Stimulated activated CD4-positive, alpha-beta T cell treated with anti-CD3 and anti-CD28 coated beads, Interleukin-2, amount 100 ng/mL, for 48 hours (primary cell): Measurements from ENCODE around the gene SMIM44.
A peak's percentile ranks its signal among the peaks of the same experiment; 100 is the strongest.
"Not testable (repeated sequence)": the region's sequence is repeated elsewhere in the genome, so short reads cannot be mapped to it uniquely, and the experiment has no call there.

Experiments
- DNase-seq, 2 donors: peaks; one replicate each; pipeline ENCODE4 v3.0.0-alpha.2; 2020

The SMIM44 gene

DNA sequence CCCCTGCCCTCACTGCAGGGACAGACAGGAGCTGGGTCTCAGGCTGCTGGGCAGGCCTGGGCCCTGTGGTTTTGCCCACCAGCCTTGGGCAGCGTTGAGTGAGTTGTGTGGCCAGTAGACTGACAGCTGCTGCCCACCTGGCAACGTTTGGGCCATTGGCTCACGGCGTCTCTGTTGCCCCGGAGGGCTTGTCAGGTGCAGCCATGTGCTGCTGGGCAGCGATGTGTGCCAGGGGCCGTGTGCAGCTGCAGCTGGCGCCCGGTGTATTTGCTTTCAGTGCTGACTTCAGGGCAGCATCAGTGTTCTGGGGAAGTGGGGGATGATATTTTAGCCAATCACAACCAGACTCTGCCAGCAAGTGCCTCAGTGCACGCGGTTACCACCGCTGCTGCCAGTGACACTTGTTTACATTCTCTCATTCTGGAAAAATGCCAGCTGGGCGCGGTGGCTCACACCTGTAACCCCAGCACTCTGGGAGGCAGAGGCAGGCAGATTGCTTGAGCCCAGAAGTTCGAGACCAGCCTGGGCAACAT is 33.5 kb upstream of the SMIM44 start:
- DNase-seq, result no peak

DNA sequence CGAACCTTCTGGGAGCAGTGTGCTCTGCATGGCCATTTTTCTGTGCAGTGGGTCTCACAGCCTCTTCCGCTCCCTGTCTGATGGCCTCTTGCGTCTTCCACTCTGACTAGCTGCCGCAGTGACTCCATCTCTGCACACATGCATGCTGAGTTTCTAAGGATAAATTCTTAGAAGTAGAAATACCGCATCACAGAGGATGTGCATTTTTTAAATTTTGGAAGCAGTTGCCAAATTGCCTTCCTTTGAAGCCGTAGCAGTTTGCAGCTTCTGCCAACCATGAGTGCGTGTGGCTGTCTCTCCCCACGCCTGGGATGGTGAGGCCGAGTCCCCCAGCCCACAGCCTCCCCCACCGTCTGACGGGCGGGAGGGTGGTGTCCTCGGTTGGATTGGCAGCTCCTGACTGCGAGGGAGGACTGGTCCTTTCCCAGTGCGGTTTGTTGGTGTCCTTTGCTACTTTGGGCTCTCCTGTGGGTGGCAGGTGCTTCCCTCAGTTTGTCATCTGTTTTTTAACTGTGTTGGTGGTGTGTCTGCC is 32.7 kb upstream of the SMIM44 start:
- no peak for DNase-seq

DNA sequence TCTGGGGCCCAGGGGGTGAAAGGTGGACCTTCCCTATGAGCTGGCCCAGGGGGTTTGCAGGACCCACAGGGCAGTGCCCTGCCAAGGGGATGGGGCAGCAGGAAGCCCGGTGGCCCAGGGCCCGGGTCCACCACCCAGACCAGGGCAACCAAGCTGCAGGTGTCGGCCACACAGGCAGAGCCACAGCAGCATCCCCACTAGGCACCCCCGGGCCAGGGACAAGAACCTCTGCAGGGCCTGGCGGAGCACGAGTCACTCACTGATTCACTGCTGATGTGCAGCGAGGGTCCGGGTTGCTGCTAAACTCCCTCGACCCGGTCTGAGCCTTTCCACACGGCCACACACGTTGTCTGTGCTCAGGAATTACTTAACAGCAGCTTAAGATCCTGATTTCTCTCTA is 31.7 kb upstream of the SMIM44 start:
- no peak for DNase-seq

DNA sequence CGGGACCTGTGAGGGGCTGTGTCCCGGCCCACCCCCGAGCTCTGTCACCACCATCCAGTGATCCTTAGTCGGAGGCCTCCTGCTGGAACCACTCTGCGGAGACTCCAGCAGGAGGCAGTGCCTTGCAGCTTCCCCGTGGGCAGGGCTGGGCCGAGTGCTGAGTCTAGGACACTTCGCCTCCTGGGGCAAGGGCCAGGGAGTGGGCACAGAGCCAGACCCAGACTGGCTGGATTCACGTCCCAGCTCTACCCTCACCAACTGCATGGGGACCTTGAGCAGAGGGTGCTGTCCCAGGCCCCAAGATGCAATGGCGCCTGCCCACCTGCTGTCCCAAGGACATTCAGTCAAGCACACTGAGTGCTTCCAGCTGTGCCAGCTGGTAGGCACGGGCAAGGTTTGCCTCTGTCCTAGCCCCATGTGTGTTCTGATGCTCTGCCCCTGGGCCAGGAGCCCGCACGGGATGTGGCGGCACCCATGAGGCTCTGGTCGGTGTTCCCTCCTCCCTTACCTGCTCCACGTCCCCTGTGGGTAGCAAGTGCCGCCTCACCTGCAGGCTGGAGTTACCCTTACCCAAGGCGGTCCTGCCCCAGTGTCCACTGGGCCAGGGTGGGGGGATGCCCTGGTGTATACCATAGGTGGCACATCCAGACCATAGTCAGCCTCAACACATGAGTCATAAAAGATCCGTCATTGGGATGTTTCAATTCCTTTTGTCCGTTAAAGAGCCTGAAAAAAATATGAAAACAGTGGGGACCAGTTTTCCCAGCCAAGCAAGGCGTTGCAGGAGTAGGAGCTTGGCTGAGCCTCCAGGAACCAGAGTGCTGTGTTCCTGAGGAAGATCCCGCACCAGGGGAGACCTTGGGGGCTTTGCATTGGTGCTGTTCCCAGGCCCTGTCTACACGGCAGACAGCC is 30.2 kb upstream of the SMIM44 start:
- no peak for DNase-seq

DNA sequence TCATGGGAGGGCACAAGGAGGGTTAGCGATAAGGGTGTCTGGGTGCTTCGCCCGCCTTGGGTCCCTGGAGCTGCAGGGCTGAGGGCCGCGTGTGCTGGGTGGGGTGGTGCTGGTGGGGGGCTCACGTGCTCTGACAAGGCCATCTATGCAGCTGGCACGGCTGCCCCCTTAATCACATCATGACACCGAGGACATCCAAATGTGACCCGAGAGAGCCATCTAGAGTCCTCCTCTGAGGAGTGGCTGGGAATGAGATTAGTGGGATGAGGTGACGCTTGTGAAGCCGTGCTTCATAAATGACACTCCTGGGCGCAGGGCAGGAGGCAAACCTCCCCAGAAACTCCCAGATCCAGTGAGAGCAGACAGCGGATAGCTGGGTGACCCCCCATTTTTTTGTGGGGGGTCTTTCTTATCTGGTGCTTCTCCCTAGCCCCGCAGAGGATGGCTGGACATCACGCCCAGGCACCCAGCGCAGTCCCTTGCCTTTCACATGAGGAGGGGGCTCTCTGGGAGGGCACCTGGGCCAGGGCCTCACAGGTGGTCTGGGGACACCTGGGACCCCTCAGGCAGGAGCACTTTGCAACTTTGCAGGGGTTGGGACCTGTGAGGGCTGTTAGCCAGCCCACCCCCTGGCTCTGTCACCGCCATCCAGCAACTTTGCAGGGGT is 29.5 kb upstream of the SMIM44 start:
- DNase-seq, result no peak

DNA sequence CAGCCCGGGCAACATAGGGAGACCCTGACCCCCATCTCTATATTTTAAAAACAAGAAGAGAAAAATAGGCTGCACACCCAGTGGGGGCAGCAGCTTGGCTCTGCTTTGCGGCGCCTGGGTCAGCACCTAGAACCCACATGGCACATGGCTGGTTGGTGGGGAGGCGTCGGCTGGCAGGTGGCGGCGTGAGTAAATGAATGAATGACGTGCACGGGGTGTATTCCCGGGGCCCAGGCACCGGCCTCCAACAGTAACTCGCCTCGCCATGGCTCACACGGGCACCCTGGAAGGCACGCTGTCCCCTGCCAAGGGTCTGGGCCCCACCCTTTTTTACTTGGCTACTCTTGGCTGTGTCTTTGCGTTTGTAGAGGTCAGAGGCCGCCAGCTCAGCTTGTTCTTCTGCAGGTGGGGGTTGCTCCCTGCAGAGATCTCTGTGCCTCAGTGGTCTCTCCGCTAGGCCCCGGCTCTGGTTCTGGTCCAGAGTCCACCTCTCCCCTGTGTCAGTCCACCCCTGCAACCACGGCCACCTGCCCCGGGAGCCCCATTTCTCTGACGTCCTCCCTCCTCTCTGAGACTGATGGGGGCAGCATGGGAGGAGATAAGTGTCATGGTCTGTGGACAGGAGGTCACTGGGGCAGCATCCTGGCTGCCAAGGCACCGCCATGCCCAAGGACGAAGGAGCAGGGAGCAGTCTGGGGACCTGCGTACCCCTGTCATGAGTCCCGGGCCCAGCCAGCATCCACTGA is 28.4 kb upstream of the SMIM44 start:
- DNase-seq, result no peak

DNA sequence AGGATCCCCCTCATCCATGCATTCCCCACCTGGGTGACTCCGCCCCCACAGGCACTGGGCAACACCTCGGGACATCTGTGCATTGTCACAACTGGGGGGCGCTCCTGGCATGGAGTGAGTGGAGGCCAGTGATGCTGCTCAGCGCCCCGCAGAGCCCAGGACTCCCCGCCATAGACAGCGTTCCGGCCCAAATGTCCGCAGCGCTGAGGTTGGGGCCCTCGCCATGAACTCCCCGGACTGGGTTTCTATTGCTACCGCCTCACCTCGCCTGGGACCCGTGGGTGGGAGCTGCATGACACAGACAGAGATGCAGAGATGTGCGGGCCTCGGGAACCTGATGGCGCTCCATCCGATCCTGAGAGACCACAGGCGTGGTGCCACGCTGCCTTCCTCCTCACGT is 27.5 kb upstream of the SMIM44 start:
- DNase-seq, result no peak

DNA sequence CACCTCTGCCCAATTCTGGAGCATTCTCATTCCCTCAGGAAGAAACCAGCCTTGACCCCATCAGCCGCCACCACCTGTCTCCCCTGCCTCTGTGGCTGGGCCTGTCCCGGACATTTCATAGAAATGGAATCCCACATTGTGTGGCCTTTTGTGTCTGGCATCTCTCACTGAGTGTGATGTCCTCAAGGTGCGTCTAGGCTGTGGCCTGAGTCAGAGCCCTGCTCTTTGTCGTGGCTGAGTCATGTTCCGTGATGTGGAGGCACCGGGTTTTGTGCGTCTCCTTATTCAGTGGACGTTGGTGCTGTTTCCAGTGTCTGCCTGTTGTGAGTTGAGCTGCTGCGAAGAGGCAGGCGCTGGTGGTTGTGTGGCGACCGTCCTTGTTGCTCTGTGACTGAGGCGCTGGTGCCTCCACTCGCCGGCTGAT is 26.3 kb upstream of the SMIM44 start:
- peak in 1 of 2 donors; percentile 24 for DNase-seq

DNA sequence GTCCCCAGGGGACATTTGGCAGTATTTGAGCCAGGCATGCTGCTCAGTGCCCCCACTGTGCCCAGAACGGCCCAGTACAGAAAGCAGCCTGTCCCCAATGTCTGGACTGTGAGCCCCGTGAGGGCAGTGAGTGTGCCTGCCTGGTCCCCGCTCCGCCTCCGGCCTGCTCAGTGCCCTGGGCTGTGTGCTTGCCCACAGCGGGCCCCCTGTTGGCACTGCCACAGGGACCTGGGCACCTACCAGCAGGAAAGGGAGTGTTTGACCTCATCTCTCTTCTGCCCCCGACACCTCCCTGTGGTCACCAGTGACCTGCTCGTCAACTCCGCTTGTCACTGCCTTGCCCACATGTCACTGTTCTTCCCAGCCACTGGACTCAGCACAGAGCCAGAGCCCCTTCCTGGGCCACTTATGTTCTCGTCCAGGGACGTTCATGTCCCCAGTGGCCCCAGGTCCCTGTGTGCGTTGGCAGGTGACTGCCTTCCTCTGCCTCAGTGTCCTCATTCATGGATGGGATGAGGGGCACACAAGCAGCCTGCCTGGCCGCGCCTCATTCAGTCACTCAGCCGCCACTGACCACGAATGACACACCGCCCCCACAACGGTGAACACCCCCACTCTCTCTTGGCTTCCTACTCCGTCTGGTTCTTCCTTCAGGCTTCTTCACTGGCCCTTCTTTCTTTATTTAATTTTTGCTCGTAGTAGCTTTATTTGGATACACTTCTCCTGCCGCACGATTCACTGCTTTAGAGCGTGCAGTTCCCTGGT is 25.7 kb upstream of the SMIM44 start:
- DNase-seq, result no peak

DNA sequence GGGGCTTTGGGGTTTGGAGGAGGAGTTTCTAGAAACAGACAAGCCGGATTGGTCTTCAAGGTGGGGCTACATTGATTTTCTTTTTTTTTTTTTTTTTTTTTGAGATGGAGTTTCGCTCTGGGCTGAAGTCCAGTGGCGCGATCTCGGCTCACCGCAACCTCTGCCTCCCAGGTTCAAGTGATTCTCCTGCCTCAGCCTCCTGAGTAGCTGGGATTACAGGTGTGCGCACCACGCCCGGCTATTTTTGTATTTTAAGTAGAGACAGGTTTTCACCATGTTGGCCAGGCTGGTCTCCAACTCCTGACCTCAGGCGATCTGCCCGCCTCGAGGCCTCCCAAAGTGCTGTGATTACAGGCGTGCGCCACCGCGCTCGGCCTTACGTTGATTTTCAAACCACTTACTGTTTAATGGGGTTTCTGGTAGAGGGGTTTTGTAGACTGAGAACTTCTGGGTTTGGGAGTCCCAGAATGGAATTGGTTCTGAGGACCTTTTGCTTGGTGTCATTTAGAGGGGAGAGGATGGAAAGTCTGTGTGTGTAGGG is 24.9 kb upstream of the SMIM44 start:
- not testable (repeated sequence) for DNase-seq

DNA sequence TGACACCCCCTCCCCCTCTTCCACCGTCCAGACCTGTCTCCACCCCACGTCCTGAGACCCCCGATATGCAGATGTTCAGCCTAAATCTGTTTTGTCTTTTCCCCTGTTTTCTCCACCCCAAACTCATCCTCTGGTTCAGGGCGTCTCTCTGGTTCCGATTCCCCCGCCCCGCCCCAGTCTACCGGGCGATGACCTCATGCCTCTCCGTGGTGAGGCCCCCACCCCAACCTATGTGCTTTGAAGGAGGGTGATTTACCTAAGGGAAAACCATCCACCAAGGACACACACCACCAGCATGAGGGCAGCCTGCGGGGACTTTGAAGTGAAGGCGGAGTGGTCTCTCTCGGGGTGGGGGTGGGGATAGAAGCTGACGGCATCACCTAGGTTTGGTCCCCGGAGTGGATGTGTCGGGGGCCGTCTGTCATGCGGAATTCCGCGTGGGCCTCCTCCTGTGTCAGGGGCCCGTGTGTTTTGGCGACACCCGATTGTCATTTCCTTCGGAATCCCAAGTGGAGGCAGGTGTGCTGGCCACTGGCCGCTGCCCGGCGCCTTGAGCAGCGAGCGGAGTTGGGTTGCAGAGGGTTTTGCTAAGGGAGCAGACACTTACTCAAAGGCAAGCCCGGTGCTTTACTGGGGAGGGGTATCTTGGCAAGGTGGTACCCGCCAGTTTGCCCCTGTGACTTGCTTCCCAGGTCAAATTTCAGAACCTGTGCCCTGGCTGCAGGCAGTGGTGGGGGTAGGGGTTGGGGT is 24.3 kb upstream of the SMIM44 start:
- peak in 1 of 2 donors; percentile 22 for DNase-seq

DNA sequence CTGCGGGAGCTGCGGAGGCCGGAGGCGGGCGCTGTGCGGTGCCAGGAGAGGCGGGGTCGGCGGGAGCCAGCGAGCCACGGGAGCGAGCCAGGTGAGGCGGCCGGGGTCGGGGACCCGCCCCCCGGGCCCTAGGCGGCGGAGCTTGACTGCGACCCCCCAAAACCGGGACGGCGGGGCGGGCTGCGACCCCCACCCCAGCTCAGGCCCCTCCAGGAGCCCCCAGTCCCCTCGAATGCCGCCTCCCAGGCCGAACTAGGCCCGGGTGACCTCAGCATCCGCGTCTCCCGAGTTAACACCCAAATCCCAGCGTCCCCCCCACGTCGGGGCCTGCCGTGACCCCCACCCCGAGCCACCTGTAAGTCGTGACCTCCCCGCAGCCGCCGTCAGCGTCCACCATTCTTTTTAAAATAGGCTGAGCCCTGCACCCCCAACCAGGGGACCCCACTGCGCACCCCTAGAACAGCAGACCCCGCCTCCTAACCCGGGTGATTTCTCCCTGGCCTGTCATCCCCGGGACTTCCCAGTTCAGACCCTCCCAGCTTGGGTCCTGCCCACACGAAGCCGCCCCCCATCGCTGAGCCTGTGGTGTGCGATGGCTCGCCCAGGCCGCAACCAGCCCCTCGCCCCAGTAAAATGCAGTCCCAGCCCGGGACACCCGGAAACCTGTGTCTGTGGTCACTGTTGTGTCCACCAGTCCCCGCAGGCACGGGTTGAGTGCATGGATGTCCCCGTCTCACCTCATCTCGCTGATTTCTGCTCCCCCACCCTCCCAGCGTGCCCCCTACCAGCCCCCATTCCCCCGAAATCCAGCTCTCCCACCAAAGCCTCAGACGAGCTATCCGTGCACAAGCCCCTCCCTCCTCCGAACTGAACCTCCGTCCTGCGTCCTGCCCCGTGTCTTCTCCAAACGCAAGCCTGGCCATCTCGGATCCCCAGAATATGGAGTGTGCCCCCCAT is 23.4 kb upstream of the SMIM44 start:
- peak in 1 of 2 donors; percentile 24 for DNase-seq

DNA sequence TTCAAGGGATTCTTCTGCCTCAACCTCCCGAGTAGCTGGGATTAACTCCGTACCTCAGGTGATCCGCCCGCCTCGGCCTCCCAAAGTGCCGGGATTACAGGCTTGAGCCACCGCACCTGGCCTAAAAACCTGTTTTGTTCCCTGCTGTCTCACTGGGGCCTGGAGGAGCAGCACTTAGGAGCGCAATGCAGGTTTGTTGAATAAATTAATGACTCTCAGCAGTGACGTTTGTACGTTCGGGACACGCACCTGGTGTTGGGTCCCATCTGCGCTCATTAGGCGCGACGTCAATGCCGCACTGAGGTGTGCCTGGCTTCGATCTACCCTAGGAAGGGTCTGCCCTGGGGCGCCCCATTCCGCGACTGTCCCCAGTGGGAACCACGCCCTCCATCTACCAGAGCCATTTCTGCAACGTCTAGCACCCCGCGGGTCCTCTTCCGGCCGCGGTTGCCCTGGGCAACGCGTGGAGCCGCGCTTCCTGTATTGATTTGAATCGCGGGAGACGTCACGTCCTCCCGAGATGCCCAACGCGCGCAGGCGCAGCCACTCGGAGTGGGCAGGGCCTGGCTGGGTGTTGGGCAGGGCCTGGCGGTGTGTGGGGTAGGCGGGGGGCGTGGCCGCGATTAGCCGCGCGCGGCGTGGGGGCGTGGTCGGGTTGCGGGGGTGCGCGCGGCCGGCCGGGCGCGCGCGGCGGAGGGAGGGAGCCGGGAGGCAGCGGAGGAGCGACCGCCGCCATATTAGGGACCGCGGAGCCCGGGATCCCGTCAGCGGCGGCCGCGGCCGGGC is 22.6 kb upstream of the SMIM44 start, which contains the start of gene FZR1:
Gene FZR1 (plus strand): TSS at position 714 of the 786 bp plus-strand sequence. CDS start 16,679 bp downstream, outside the sequence.
- peak; percentile 99 to 100 for DNase-seq

DNA sequence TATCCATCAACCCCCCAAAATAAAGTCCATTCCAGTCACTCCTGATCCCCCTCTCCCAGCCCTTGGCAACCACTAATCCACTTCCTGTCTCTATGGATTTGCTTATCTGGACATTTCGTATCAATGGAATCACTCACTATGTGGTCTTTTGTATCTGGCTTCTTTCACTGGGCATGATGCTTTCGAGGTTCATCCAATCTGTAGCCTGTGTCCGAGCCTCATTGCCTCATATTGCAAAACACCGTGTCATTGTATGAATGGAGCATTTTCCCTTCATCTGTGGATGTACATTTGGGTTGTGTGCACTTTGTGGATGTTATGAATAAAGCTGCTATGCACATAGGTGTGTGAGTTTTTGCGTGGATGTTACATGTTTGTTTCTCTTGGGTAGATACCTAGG is 21.5 kb upstream of the SMIM44 start:
- no peak for DNase-seq

DNA sequence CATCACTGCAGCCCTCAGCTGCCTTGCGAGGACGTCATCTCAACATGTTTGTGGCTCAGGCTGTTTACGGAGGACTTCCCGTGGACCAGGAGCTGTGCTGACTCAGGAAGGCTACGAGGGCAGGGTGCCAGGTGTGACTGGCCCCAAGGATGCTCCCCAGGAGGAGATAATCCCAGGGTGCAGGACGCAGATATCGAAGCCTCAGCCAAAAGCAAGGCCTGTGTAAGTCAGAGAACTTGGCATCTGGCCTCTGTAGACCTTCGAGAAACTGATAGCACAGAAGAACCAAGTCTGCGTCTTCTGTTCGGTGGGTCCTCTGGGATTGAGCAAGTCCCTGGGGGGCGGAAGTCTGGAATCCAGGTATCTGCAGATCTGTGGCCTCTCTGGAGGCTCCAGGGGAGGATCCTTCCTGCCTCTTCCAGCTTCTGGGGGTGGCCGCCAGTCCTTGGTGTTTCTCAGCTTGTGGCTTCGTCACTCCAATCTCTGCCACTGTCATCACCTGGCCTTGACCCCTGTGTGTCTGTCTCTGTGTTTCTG is 19.9 kb upstream of the SMIM44 start:
- no peak for DNase-seq

DNA sequence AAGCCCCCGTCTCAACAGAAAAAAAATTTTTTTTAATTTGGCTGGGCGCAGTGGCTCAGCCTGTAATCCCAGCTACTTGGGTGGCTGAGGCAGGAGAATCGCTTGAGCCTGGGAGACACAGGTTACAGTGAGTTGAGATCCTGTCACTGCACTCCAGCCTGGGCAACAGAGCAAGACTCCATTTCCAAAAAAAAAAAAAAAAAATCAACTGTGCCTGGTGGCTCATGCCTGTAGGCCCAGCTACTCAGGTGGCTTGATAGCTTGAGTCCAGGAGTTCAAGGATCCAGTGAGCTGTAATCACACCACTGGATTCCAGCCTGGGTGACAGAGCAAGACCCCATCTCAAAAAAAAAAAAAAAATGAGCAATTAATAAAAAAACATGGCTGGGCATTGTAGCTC is 18.5 kb upstream of the SMIM44 start:
- DNase-seq, result no peak

DNA sequence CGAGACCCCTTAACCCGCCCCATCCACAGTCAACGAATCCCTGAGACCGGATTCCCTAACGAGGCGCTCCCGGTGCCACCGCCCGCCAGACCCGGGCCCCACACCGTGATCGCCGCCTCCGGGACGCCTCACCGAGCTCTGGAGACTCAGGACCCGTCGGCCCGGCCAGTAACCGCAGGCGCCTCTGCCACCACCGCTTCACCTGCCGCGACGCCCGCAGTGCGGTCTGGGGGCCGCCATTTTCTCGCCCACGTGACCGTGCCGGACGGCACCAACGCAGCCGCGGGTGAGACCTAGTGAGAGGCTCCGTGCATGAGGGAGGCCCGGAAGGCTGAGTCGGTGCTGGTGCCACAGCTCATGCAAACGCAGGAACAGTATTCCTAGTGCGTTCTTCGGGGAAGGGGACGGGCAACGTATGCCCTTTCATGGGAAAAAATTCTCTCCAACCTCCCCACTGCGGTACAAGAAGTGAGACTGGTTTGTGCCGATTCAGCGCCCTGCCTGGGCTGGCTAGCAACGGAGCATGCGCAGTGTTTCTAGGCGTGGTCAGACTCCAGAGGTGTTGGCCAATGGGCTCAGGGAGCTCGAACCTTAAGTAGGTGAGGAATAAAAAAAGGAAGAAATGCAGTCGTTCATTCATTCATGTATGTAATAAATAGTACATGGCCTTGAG is 17.3 kb upstream of the SMIM44 start, which contains the start of gene DOHH:
Gene DOHH (minus strand): TSS at position 246 of the 673 bp plus-strand sequence. CDS start 3,860 bp downstream, outside the sequence.
- peak; percentile 92 to 94 for DNase-seq
